HG02943 (cell line): ENCODE data around the gene CPNE9.

ENCODE experiments used
- ATAC-seq: cut with Tn5 transposase; IDR thresholded peaks from one replicate; pipeline ENCODE4 v1.9.1; 2021; ENCODE audit warnings: mild to moderate bottlenecking, low read depth, moderate library complexity; ENCODE audit not compliant: unreplicated experiment

CPNE9 gene, protein sequence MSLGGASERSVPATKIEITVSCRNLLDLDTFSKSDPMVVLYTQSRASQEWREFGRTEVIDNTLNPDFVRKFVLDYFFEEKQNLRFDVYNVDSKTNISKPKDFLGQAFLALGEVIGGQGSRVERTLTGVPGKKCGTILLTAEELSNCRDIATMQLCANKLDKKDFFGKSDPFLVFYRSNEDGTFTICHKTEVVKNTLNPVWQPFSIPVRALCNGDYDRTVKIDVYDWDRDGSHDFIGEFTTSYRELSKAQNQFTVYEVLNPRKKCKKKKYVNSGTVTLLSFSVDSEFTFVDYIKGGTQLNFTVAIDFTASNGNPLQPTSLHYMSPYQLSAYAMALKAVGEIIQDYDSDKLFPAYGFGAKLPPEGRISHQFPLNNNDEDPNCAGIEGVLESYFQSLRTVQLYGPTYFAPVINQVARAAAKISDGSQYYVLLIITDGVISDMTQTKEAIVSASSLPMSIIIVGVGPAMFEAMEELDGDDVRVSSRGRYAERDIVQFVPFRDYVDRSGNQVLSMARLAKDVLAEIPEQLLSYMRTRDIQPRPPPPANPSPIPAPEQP

DNA sequence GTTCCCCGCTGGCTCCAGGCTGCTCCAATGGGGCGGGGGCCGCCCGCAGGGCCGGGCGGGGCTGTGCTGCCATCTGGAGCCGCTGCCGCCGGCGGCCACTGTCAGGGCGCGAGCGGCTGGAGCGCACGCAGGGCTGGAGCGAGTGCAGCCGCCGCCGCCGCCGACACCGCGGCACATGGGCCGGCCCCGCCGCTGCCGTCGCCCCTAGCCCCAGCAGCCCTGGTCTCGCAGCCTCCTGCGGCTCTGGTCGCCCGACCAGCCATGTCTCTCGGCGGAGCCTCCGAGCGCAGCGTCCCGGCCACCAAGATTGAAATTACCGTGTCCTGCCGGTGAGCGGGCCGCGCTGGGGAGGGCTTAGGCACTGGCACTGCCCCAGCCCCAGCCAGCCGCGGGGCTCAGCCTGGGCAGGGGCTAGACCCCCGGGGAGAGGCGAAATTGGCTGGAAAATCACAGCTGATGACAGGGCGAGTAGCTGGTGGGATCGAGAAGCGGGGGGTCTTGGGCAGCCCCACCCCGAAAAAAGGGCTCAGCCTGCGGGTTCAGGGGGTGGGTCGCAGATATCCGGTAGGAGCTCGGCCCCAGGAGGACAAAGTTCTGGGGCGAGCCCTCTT, at the start of gene CPNE9:
TSS of gene CPNE9 (plus strand) at position 98 of the 611 bp plus-strand sequence. CDS start at position 262, 164 bp downstream.
- ATAC-seq, result no peak

GRCh38 chr3:9659849-9660248, 43.8 kb upstream of the CPNE9 start:
- no peak for ATAC-seq

GRCh38 chr3:9660972-9661371, 42.7 kb upstream of the CPNE9 start:
- ATAC-seq, result no peak

DNA sequence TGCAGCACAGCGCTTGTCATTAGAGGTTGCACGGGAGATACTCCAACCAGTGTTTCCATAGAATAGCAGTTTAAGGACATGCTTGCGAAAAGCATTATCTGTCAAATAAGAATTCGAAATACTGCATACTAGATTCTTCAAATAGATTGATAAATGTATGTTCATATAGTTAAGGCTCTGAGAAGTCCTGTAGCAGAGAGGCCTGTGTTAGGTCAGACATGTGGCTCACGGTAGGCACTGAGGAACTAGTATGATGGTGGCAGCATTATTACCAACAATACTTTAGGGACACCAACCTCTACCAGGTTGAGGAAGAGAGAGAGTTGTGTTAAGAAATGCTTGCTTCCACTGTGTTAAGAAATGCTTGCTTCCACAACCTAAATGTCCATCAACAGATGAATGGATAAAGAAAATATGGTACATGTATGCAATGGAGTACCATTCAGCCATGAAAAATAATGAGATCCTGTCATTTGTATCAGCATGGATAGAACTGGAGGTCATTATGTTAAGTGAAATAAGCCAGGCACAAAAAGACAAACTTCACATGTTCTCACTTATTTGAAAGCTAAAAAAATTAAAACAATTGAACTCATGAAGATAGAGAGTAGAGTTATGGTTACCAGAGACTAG, 39.4 kb upstream of the CPNE9 start:
- ATAC-seq, result no peak

DNA sequence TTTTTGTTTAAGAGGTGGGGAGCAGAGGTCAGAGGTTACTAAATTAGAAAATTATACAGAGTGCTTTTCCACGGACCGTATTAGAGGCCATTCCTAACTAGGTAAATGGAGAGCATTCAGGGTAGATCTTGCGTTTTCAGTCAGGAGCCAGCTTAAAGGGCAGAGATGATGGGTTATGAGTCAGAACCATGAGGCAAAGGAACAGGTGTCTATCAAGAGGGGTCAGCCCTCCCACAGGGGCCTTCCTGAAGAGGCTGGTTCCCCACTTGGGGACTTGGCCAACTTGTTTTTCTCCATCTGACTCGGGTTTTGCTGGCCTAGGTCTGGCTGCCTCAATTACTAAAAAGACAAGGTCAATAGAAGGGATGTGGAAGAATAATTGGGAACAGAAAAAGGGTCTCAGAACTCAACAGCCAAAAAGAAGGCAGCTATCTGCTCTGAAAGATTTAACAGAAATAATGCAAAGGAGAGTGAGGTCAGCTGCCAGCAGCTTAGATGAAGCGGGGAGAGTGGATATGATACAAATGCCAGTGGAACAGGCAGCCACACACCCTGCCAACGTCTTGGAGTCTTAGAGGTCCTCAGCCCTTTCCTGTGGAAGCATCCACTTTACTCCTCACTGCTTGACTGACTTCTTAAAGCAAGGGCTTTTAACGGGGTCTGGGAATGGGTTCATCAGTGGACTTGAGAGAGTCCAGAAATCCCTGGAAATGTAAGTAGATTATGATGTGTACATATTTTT, 36.8 kb upstream of the CPNE9 start:
- no peak for ATAC-seq

DNA sequence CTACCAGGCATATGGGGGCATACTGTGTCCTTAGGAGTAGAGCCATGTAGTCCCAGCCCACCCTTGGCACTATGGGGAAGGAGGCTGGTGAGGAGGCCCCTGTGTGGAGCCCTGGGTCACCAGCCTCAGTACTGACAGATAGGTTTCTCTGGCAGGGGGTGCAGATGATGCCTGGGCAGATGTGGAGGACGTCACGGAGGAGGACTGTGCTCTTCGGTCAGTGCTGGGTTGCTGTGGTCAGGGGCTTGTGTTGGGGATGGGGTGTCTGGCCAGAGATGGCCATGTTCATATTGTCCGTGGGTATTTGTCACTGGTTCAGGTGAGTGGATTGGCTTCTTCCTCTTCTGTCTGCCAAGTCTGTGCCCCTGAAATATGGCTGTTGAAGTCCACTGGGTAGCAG, 34.4 kb upstream of the CPNE9 start:
- ATAC-seq, result no peak

- no peak for ATAC-seq
Observed at GRCh38 chr3:9669720-9670432, 33.8 kb upstream of the CPNE9 start.

- no peak for ATAC-seq
Observed at GRCh38 chr3:9673082-9673481, 30.6 kb upstream of the CPNE9 start.

GRCh38 chr3:9673752-9674151, 29.9 kb upstream of the CPNE9 start:
- ATAC-seq, result no peak

DNA sequence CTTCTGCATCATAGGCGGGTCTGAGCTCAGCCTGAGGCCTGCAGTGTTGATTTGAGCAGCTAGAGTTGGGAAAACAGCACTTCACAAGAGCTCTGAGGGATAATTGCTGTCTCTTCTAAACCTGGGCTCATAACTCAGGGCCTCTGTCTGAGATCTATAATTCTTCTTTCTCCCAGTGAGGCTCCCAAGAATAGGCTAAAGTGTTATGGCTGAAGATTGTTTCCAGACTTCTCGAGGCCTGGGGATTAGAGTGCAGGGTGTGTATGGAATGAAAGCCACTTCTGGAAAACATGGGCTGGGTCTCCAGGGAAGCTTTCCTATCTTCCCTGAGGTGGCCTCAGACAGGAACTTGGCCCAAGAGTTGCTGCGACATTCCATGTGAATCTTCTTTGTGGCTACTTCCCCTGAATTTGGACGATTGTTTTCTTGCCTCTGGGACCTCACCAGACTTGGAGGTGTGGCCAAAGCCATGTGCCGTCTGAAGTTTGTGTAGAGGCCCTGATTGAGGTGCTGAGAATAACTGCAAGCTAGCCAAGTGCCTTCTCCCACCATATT, 27.8 kb upstream of the CPNE9 start:
- ATAC-seq, result no peak

DNA sequence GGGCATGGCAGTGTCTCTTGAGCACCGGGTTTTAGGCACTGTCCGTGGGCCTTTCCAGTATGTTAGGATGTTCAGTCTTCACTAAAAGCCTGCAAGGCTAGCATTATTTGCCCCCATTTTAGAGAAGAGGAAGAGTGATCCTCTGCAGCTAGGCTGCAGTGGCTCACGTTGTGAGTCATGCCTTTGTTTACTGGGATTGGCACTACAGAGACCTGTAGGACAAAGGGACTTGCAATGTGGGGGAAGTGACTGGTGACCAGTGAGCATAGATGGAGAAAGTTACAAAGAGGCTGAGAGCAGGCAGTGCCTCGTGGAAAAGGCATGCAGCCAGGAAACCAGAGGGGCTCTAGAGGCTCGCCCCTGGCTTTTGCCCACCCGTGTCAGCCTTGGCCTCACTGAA, 26.8 kb upstream of the CPNE9 start:
- no peak for ATAC-seq

- ATAC-seq, result no peak
Observed at GRCh38 chr3:9678493-9678892, 25.1 kb upstream of the CPNE9 start.

- ATAC-seq, result no peak
Observed at GRCh38 chr3:9679476-9680080, 24.1 kb upstream of the CPNE9 start.

- no peak for ATAC-seq
Observed at GRCh38 chr3:9681011-9681722, 22.5 kb upstream of the CPNE9 start.

DNA sequence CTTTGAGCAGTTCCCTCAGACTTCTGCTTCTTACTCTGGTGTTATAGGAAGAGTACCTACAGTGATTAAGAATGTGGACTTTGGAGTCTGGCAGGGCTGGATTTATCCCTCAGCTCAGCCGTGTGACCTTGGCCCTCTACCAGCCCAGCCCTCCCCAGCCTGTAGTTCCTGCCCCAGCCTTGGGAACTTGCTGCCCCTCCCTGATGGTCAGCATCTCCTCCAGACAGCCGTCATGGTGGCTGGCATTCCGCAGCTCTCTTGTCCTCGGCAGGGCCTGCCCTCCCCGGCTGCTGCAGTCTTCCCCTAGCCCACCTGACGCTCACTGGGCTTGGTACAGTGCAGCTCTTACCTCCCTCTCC, 21.9 kb upstream of the CPNE9 start:
- no peak for ATAC-seq

DNA sequence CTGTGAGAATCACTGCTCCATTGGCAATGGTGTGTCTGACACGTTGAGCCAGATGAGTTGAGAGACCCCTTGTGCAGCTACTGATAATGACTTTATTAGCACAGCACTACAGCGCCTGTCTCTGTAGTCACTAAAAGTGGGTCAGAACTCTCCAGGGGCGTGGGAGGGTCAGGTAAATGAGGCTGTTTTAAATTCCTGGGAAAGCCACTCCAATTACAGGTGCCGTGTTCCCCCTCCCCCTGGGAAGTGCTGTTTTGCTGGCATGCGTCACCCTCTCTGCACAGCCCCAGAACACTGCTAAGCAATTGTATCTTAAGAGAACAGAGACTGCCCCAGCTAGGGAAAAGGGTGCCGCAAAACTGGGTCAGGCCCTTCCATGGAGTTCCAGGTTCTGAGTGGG, 21.5 kb upstream of the CPNE9 start:
- ATAC-seq, result no peak

GRCh38 chr3:9683426-9683825, 20.2 kb upstream of the CPNE9 start:
- no peak for ATAC-seq

DNA sequence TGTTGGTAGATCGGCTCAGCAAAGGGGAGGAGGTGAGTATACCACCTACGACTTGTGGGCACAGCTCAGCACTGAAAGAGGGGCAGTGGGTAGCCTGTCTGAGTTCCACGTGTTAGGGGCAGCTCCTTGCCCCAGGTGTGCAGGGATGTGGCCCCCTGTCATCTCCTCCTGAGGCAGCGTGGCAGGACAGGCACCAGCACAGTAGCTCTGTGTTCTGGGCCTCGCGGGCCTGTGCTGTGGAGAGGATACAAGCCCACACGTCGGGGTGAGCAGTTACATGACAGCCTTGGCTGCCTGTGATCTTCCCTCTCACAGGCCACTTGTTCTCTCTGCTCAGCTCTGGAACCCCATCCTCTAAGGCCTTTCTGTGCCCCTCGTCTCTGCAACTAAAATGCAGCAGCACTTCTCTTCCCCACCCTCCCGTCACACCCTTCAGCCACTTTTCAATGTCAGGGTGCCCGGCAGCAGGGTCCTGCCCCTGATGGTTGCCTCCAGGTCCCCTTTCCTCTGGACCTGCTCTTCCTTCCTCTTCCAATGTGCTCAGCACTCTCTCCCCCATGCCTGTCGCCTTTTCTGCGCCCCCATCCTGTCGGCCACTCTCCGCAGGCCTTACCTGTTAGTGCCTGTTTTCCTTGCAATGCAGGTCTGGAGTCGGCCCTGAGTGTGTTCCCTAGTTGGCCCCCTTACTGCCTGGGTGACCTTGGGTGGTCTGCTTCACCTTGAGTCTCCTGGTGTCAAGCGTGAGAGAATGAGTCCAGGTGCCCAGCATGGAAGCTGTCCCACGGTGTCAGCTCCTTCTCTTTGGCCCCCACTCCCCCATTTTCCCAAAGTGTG, 18.2 kb upstream of the CPNE9 start:
- no peak for ATAC-seq
